NCI-H2196 treated with DMSO at 0.1 percent for 48 hours (cell line): ENCODE data around the gene SS18.
A peak's percentile ranks its signal among the peaks of the same experiment; 100 is the strongest.
"Not testable (repeated sequence)": the region's sequence is repeated elsewhere in the genome, so short reads cannot be mapped to it uniquely, and the experiment has no call there.

Experiments used
- DNase-seq: peaks from one replicate; lab custom pipeline; 2025; ENCODE audit not compliant: unreplicated experiment; lab: John Stamatoyannopoulos, UW

SS18 gene, protein sequence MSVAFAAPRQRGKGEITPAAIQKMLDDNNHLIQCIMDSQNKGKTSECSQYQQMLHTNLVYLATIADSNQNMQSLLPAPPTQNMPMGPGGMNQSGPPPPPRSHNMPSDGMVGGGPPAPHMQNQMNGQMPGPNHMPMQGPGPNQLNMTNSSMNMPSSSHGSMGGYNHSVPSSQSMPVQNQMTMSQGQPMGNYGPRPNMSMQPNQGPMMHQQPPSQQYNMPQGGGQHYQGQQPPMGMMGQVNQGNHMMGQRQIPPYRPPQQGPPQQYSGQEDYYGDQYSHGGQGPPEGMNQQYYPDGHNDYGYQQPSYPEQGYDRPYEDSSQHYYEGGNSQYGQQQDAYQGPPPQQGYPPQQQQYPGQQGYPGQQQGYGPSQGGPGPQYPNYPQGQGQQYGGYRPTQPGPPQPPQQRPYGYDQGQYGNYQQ

GRCh38 chr18:26090130-26091046 is at the start of gene SS18:
SS18 (minus strand) TSS chr18:26090613; CDS start chr18:26090569, 44 bp downstream.
- peak; percentile 83 for DNase-seq

GRCh38 chr18:26135548-26135947 is 45.1 kb upstream of the SS18 start:
- no peak for DNase-seq

- no peak for DNase-seq
Observed at GRCh38 chr18:26134107-26134506, 43.7 kb upstream of the SS18 start.

DNA sequence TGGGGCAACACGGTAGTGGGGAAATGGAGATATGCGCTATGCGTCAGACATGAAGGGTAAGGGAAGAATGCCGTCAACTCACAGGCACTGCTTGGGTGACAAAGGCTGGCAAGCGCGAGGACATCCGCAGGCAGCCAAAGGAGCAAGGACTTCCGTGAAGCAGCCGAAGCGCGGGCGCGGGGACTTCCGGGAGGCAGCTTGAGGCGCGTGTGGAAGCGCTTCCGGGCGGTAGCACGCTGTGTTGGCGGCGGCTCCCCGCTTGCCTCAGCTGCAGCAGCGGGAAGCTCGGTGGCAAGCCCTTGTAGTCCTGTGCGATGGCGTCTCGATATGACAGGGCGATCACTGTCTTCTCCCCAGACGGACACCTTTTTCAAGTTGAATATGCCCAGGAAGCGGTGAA is 43.2 kb upstream of the SS18 start, which contains the start of gene PSMA8:
PSMA8 (plus strand) TSS at position 218 of the 400 bp plus-strand sequence; CDS start at position 315, 97 bp downstream.
- no peak for DNase-seq

DNA sequence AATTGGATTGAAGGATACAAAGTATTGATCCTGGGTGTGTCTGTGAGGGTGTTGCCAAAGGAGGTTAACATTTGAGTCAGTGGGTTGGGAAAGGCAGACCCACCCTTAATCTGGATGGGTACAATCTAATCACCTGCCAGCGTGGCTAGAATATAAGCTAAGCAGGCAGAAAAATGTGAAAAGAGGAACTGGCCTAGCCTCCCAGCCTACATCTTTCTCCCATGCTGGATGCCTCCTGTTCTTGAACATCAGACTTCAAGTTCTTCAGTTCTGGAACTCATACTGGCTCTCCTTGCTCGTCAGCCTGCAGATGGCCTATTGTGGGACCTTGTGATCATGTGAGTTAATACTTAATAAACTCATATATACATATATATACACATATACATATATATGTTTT is 37.8 kb upstream of the SS18 start:
- DNase-seq: not testable (repeated sequence)

GRCh38 chr18:26127786-26128185 is 37.4 kb upstream of the SS18 start:
- DNase-seq: no peak

- not testable (repeated sequence) for DNase-seq
Observed at GRCh38 chr18:26121994-26122393, 31.6 kb upstream of the SS18 start.

DNA sequence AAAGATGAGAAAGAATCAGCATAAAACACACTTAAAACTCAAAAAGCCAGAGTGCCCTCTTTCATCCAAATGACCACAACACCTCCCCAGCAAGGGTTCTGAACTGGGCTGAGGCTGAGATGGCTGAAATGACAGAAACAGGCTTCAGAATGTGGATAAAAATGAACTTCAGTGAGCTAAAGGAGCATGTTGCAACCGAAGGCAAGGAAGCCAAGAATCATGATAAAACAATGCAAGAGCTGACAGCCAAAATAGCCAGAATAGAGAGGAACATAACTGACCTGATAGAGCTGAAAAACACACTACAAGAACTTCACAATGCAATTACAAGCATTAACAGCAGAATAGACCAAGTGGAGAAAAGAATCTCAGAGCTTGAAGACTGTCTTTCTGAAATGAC is 31.1 kb upstream of the SS18 start:
- no peak for DNase-seq

- no peak for DNase-seq
Observed at GRCh38 chr18:26119246-26119645, 28.8 kb upstream of the SS18 start.

DNA sequence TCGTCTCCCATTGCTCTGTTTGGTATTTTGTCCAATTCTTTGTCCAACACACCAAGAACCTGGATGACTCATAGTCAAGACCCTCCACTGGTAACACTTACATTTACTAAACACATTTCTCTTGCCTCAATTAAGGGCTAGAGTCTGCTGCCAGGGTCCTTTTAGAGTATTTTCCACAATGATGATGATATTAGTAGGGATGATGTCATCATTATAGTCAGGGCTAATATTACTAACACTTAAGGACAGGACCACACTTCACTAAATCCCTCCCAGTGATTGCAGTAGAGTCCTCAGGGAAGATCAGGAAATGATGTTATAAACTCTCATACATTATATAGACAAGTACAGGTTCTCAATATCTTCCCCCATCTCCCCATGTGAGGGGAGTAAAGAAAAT is 13.6 kb upstream of the SS18 start:
- no peak for DNase-seq

- DNase-seq: no peak
Observed at GRCh38 chr18:26103579-26103978, 13.2 kb upstream of the SS18 start.

GRCh38 chr18:26097563-26097962 is 7.2 kb upstream of the SS18 start:
- no peak for DNase-seq

DNA sequence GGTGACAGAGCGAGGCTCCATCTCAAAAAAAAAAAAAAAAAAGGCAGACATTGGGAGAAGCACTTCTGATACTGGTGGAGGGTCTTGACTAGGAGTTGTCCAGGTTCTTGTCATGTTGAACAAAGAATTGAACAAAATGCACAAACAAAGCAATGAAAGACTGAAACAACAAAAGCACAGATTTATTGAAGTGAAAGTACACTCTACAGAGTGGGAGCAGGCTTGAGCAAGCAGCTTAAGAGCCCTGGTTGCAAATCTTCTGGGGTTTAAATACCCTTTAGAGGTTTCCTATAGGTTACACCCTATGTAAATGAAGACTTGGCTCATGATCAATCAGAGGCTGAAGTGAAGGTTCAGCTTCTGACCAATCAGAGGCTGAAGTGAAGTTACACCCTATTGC is 6.4 kb upstream of the SS18 start:
- no peak for DNase-seq

- no peak for DNase-seq
Observed at GRCh38 chr18:26091047-26091630, 726 bp upstream of the SS18 start.

GRCh38 chr18:26089293-26090129 is 902 bp downstream of the SS18 start:
- no peak for DNase-seq

DNA sequence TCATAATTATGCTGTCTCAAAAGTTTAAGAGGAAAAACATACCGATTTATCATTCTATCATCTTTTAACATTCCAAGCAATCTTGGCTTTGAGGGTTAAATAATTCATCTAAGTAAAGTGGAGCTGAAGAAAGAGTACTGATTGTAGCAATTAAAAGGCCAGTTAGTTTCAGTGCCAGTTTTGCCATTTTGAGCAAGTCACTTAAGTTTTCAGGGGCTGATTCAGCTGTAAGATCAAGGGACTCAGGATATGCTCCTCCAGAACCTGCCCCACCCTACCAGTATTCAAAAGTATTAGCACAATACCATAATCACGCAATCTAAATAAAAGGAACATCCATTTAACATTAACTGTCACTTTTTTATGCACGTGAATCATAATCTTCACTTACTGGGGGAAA is 1.9 kb downstream of the SS18 start:
- DNase-seq: no peak

GRCh38 chr18:26086959-26087358 is 3.5 kb downstream of the SS18 start:
- no peak for DNase-seq

GRCh38 chr18:26085056-26085455 is 5.4 kb downstream of the SS18 start:
- DNase-seq: no peak

GRCh38 chr18:26083099-26083498 is 7.3 kb downstream of the SS18 start:
- DNase-seq: no peak

- no peak for DNase-seq
Observed at GRCh38 chr18:26082475-26082874, 7.9 kb downstream of the SS18 start.

DNA sequence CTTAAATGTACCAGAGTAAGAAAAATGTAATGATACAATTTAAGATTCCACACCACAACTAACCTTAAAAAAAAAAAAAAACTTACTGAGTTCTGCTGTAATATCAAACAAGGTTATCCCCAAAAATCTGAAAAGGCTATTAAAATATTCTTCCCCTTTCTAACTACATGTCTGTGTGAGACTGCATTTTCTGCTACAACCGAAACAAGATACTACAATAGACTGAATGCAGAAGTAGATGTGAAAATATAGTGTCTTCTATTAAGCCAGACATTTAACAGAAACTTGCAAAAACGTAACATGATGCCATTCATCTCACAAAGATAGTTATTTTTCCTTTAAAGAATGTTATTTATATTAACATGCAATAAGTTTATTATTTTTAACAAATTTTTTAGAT is 16.2 kb downstream of the SS18 start:
- no peak for DNase-seq
